ENCODE results near the gene CASQ1. TPM values are rescaled to one million over a fixed set of nuclear protein-coding genes. Genes with fewer than 3 reads are reported as not detected.

Gene CASQ1
- total and polyA plus RNA-seq, 9 donors: 0.06 to 0.92 (median 0.43) TPM; not detected in 3

DNA sequence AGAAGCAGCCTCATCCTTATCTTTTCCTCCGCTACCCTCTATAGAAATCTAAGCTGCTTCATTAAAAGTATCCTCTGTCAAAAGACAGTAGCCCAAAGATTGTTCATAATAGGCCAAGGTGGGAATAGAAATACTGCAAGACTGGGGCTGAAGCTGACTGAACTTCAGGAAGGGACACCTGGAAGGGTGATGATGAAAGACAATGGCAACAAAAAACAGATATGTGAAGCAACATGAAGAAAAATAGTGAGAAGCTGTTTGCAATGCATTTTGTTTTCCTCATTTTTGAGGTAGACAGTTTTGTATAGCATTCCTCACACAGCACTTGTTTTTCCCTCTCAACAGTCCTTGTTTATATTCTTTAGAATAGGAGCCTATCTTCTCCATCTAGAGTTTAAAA lies 55.1 kb downstream of the CASQ1 start:
- Histone ChIP-seq H3K4me1 (ENCODE audit: insufficient read depth) (no peaks in the 10 kb centered on the region), H3K36me3 (no peaks in the 10 kb centered on the region), H3K4me3 (no peak overlapping the region), H3K27me3 (no peaks in the 10 kb centered on the region), H3K27ac (no peak overlapping the region), H3K9me3 (no peaks in the 10 kb centered on the region)
- no peak for DNase-seq
- no peak for TF ChIP-seq POLR2A (IDR thresholded peaks at IDR 0.05)
- TF ChIP-seq, protein P1, sequence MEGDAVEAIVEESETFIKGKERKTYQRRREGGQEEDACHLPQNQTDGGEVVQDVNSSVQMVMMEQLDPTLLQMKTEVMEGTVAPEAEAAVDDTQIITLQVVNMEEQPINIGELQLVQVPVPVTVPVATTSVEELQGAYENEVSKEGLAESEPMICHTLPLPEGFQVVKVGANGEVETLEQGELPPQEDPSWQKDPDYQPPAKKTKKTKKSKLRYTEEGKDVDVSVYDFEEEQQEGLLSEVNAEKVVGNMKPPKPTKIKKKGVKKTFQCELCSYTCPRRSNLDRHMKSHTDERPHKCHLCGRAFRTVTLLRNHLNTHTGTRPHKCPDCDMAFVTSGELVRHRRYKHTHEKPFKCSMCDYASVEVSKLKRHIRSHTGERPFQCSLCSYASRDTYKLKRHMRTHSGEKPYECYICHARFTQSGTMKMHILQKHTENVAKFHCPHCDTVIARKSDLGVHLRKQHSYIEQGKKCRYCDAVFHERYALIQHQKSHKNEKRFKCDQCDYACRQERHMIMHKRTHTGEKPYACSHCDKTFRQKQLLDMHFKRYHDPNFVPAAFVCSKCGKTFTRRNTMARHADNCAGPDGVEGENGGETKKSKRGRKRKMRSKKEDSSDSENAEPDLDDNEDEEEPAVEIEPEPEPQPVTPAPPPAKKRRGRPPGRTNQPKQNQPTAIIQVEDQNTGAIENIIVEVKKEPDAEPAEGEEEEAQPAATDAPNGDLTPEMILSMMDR (IDR thresholded peaks at IDR 0.05): no peak
- no peak for TF ChIP-seq EP300 (IDR thresholded peaks at IDR 0.05)
- intact Hi-C loops (cut with DNase I): no loop called here
- 92 to 95% (median 94%) methylated on average over 1 of the region's 1 CpG for WGBS, 3 donors

DNA sequence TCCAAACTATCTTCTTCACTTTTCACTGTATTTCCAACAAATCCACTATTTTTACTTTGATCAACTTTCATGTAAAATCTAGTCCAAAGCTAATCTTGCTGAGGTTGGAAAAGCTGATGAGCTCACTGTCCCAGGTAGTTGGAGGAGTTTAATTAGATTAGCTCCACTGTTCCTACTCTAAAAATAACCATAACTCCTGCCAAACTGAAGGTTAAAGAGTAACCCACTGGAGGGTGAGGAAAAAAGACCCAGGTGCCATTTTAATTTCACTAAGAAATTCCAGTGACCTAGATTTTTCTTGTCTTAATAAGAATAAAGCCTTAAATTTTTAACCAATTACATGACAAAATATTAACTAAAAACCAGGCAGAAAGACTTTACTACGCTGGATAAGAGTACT lies 56.7 kb downstream of the CASQ1 start:
- no peaks in the 10 kb centered on the region for H3K27me3 ChIP-seq
- no peaks in the 10 kb centered on the region for H3K36me3 ChIP-seq
- intact Hi-C loops (cut with DNase I): no loop called here
- no peak overlapping the region for H3K27ac ChIP-seq
- TF ChIP-seq, protein P1 (IDR thresholded peaks at IDR 0.05): no peak
- TF ChIP-seq POLR2A (IDR thresholded peaks at IDR 0.05) (no peak), EP300 (IDR thresholded peaks at IDR 0.05) (no peak)
- no peaks in the 10 kb centered on the region for H3K4me1 ChIP-seq (ENCODE audit: insufficient read depth)
- WGBS, 3 donors: 83 to 95% (median 94%) methylated on average over 1 of the region's 1 CpG
- H3K4me3 ChIP-seq: no peak overlapping the region
- no peak for DNase-seq
- no peaks in the 10 kb centered on the region for H3K9me3 ChIP-seq

DNA sequence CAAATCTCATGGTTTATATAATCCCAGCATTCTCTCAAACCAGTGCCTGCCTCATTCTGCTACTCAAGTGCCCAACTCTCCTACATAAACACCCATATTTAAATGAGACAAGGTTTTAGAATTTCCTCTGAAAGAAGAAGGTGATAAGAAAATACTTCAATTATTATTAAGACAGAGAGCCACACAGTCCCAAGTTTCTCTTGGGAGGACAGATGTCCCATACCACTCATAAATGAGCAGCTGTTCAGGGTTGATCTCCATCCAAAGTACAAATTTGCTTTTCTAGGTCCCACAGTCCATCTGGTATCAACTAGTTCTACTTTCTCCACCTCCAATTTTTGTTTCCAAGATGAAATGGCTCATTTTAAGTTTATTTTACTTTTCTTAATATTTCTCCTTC lies 60.6 kb downstream of the CASQ1 start:
- H3K27me3 ChIP-seq: no peaks in the 10 kb centered on the region
- H3K4me1 ChIP-seq (ENCODE audit: insufficient read depth): no peaks in the 10 kb centered on the region
- no peak overlapping the region for H3K27ac ChIP-seq
- H3K36me3 ChIP-seq: no peaks in the 10 kb centered on the region
- TF ChIP-seq, protein P1 (IDR thresholded peaks at IDR 0.05): no peak
- TF ChIP-seq EP300 (IDR thresholded peaks at IDR 0.05) (no peak), POLR2A (IDR thresholded peaks at IDR 0.05) (no peak)
- no peaks in the 10 kb centered on the region for H3K9me3 ChIP-seq
- intact Hi-C loops (cut with DNase I): loop anchor here in 3 of 4 donors (5.0 to 10.0 kb wide), 4 partner anchors 56 to 156 kb away; partner anchors contain the start of genes CASQ1 (in 3 of the 3) and IGSF8 (in 1 of the 3)
- H3K4me3 ChIP-seq: no peak overlapping the region
- DNase-seq: no peak

Other genes starting within 250 kb of the CASQ1 start
- 10 to 100 TPM in 1 of 7 donors, 1 to 10 TPM in 5, under 1 TPM in 1; 0.83 to 14.0 (median 2.0) TPM for gene IGSF9, start 245.0 kb upstream of the CASQ1 start, total RNA-seq
- gene IGSF9, start 245.0 kb upstream of the CASQ1 start, polyA plus RNA-seq: under 1 TPM; 0.10 to 0.87 TPM
- gene SLAMF9, start 236.3 kb upstream of the CASQ1 start, total RNA-seq: not detected
- gene SLAMF9, start 236.3 kb upstream of the CASQ1 start, polyA plus RNA-seq: not detected
- gene PIGM, start 158.6 kb upstream of the CASQ1 start, total RNA-seq: 1 to 10 TPM; 3.8 to 7.4 (median 5.9) TPM
- 1 to 10 TPM; 2.7 to 7.1 TPM for gene PIGM, start 158.6 kb upstream of the CASQ1 start, polyA plus RNA-seq
- gene KCNJ10, start 120.4 kb upstream of the CASQ1 start, total RNA-seq: under 1 TPM in 2 of 7 donors, not detected in 5; 0.15 to 0.18 TPM
- gene KCNJ10, start 120.4 kb upstream of the CASQ1 start, polyA plus RNA-seq: under 1 TPM; 0.02 to 0.28 TPM
- not detected for gene KCNJ9, start 109.0 kb upstream of the CASQ1 start, total RNA-seq
- gene KCNJ9, start 109.0 kb upstream of the CASQ1 start, polyA plus RNA-seq: under 1 TPM in 1 of 2 donors, not detected in 1; 0.01 TPM
- gene IGSF8, start 92.0 kb upstream of the CASQ1 start, total RNA-seq: 10 to 100 TPM; 24.2 to 45.6 (median 34.2) TPM
- 10 to 100 TPM in 1 of 2 donors, 1 to 10 TPM in 1; 7.3 to 36.7 TPM for gene IGSF8, start 92.0 kb upstream of the CASQ1 start, polyA plus RNA-seq
- 10 to 100 TPM in 4 of 7 donors, 1 to 10 TPM in 3; 3.0 to 34.0 (median 15.0) TPM for gene ATP1A2, start 74.8 kb upstream of the CASQ1 start, total RNA-seq
- 10 to 100 TPM; 10.4 to 38.6 TPM for gene ATP1A2, start 74.8 kb upstream of the CASQ1 start, polyA plus RNA-seq
- gene ATP1A4, start 39.0 kb upstream of the CASQ1 start, total RNA-seq: under 1 TPM in 1 of 7 donors, not detected in 6; 0.22 TPM
- gene ATP1A4, start 39.0 kb upstream of the CASQ1 start, polyA plus RNA-seq: under 1 TPM in 1 of 2 donors, not detected in 1; 0.37 TPM
- gene PEA15, start 14.8 kb downstream of the CASQ1 start, total RNA-seq: 100 to 1,000 TPM in 5 of 7 donors, 10 to 100 TPM in 2; 38.4 to 137 (median 135) TPM
- 100 to 1,000 TPM; 137 to 530 TPM for gene PEA15, start 14.8 kb downstream of the CASQ1 start, polyA plus RNA-seq
- 100 to 1,000 TPM in 5 of 7 donors, 10 to 100 TPM in 2; 85.2 to 133 (median 104) TPM for gene DCAF8, start 72.0 kb downstream of the CASQ1 start, total RNA-seq
- 100 to 1,000 TPM in 1 of 2 donors, 10 to 100 TPM in 1; 99.0 to 147 TPM for gene DCAF8, start 72.0 kb downstream of the CASQ1 start, polyA plus RNA-seq
- gene PEX19, start 94.6 kb downstream of the CASQ1 start, total RNA-seq: 10 to 100 TPM; 40.1 to 91.7 (median 70.6) TPM
- gene PEX19, start 94.6 kb downstream of the CASQ1 start, polyA plus RNA-seq: 100 to 1,000 TPM in 1 of 2 donors, 10 to 100 TPM in 1; 38.9 to 139 TPM
- 100 to 1,000 TPM in 5 of 7 donors, 10 to 100 TPM in 2; 63.7 to 163 (median 123) TPM for gene COPA, start 152.7 kb downstream of the CASQ1 start, total RNA-seq
- 100 to 1,000 TPM in 1 of 2 donors, 10 to 100 TPM in 1; 69.9 to 144 TPM for gene COPA, start 152.7 kb downstream of the CASQ1 start, polyA plus RNA-seq
- gene NCSTN, start 152.8 kb downstream of the CASQ1 start, total RNA-seq: 10 to 100 TPM; 35.2 to 76.2 (median 58.1) TPM
- 100 to 1,000 TPM in 1 of 2 donors, 10 to 100 TPM in 1; 53.9 to 234 TPM for gene NCSTN, start 152.8 kb downstream of the CASQ1 start, polyA plus RNA-seq
- under 1 TPM in 3 of 7 donors, not detected in 4; 0.08 to 0.20 (median 0.10) TPM for gene NHLH1, start 176.5 kb downstream of the CASQ1 start, total RNA-seq
- gene NHLH1, start 176.5 kb downstream of the CASQ1 start, polyA plus RNA-seq: under 1 TPM; 0.02 to 0.08 TPM
- 10 to 100 TPM in 3 of 7 donors, 1 to 10 TPM in 4; 5.6 to 18.4 (median 10.0) TPM for gene VANGL2, start 210.0 kb downstream of the CASQ1 start, total RNA-seq
- 1 to 10 TPM; 7.1 to 8.1 TPM for gene VANGL2, start 210.0 kb downstream of the CASQ1 start, polyA plus RNA-seq

Data from ovary (tissue), 9 donors.